ENCODE results near the gene PTS. TPM values are rescaled to one million over a fixed set of nuclear protein-coding genes. Genes with fewer than 3 reads are reported as not detected.

The PTS gene
- total RNA-seq, 1 experiment from 2014 or later: 11.4 TPM

DNA sequence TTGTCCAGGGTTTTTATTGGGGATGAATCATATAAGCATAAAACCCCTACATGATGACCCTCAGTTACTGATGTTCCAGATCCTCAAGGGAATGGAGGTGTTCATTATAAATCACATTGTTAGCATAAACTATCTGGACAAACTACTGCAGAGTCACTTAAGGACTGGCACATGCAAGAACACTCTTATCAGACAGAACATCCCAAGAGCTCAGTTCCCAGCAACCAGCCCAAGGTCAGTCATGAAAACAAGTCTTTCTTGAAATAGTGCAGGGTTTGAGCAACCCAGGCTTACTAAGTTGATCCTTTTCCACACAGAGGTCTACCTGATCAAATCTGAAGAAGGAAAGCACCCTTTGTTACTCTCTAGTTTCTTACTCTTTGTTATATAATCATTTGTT lies 13.5 kb upstream of the PTS start:
- no peak overlapping the region for H3K27ac ChIP-seq (ENCODE audit: low read length)
- H3K9me2 ChIP-seq (replicated peaks; ENCODE audit: insufficient read depth, low read length): no peaks in the 10 kb centered on the region
- no peaks in the 10 kb centered on the region for H3K36me3 ChIP-seq (ENCODE audit: insufficient read depth, low read length)
- no peak overlapping the region for H2AFZ ChIP-seq (ENCODE audit: low read length)
- no peaks in the 10 kb centered on the region for H3K9me3 ChIP-seq (ENCODE audit: low read length)
- H3K4me2 ChIP-seq (ENCODE audit: low read depth, low read length, poor library complexity, severe bottlenecking): no peak overlapping the region
- H3K4me3 ChIP-seq (ENCODE audit: low read length): no peak overlapping the region
- no peaks in the 10 kb centered on the region for H3K27me3 ChIP-seq (ENCODE audit: low read length)
- H4K20me1 ChIP-seq (ENCODE audit: insufficient read depth, low read depth, low read length): no peaks in the 10 kb centered on the region
- no peaks in the 10 kb centered on the region for H3K4me1 ChIP-seq (ENCODE audit: low read length)
- H3K79me2 ChIP-seq (ENCODE audit: low read length): no peaks in the 10 kb centered on the region
- no peak overlapping the region for H3K9ac ChIP-seq (ENCODE audit: low read length)
- DNase-seq: no peak

- H3K9me3 ChIP-seq (ENCODE audit: low read length): no peaks in the 10 kb centered on the region
- H3K4me2 ChIP-seq (ENCODE audit: low read depth, low read length, poor library complexity, severe bottlenecking): no peak overlapping the region
- no peaks in the 10 kb centered on the region for H4K20me1 ChIP-seq (ENCODE audit: insufficient read depth, low read depth, low read length)
- H3K4me3 ChIP-seq (ENCODE audit: low read length): no peak overlapping the region
- no peaks in the 10 kb centered on the region for H3K9me2 ChIP-seq (replicated peaks; ENCODE audit: insufficient read depth, low read length)
- no peak overlapping the region for H2AFZ ChIP-seq (ENCODE audit: low read length)
- no peak for DNase-seq
- no peak overlapping the region for H3K9ac ChIP-seq (ENCODE audit: low read length)
- no peaks in the 10 kb centered on the region for H3K27me3 ChIP-seq (ENCODE audit: low read length)
- no peaks in the 10 kb centered on the region for H3K79me2 ChIP-seq (ENCODE audit: low read length)
- H3K36me3 ChIP-seq (ENCODE audit: insufficient read depth, low read length): no peaks in the 10 kb centered on the region
- H3K4me1 ChIP-seq (ENCODE audit: low read length): no peaks in the 10 kb centered on the region
- no peak overlapping the region for H3K27ac ChIP-seq (ENCODE audit: low read length)
Observed at GRCh38 chr11:112213753-112214152, 12.5 kb upstream of the PTS start.

DNA sequence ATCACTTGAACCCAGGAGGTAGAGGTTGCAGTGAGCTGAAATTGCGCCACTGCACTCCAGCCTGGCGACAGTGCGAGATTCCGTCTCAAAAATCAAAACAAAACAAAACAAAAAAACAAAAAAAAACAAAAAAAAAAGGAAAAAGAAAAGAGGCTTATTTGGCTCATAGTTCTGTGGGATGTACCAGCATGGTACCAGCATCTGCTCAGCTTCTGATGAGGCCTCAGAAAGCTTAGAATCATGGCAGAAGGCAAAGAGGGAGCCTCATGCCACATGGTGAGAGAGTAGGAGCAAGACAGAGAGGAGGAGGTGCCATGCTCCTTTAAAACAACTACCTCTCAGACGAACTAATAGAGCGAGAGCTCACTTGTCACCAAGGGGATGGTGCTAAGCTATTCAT lies 10.6 kb upstream of the PTS start:
- Histone ChIP-seq H3K36me3 (ENCODE audit: insufficient read depth, low read length) (no peaks in the 10 kb centered on the region), H3K9ac (ENCODE audit: low read length) (no peak overlapping the region), H3K4me3 (ENCODE audit: low read length) (no peak overlapping the region), H4K20me1 (ENCODE audit: insufficient read depth, low read depth, low read length) (no peaks in the 10 kb centered on the region), H3K4me2 (ENCODE audit: low read depth, low read length, poor library complexity, severe bottlenecking) (no peak overlapping the region), H3K27me3 (ENCODE audit: low read length) (no peaks in the 10 kb centered on the region), H3K9me3 (ENCODE audit: low read length) (no peaks in the 10 kb centered on the region), H3K27ac (ENCODE audit: low read length) (no peak overlapping the region), H2AFZ (ENCODE audit: low read length) (no peak overlapping the region), H3K4me1 (ENCODE audit: low read length) (no peaks in the 10 kb centered on the region), H3K79me2 (ENCODE audit: low read length) (no peaks in the 10 kb centered on the region), H3K9me2 (replicated peaks; ENCODE audit: insufficient read depth, low read length) (no peaks in the 10 kb centered on the region)
- no peak for DNase-seq

DNA sequence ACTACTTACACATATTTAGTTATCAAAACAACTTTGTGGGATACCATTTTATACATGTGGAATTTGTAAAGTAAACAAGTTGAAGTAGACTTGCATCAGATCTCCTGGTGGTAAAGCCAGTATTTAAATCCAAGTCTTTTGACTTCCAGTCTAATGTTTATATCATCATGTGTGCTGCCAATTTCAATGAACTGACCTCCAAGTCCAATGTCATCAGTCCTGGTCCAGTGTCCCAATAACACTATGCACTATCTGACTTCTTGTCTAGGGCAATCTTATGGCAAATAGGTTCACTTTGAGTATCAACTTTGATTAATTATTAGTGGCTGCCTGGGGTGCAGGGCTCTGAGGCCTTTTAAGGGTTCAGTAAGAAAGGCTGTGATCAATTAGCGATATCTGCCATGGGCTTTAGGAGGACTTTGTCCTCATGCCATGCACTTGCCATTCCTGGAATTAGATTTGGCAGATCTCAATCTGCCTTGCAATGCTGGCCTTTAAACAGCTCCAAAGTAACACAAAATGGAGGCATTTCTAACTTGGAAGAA lies 9.6 kb upstream of the PTS start:
- Histone ChIP-seq H3K4me2 (ENCODE audit: low read depth, low read length, poor library complexity, severe bottlenecking) (no peak overlapping the region), H3K79me2 (ENCODE audit: low read length) (no peaks in the 10 kb centered on the region), H3K9ac (ENCODE audit: low read length) (no peak overlapping the region), H3K27me3 (ENCODE audit: low read length) (no peaks in the 10 kb centered on the region), H3K9me2 (replicated peaks; ENCODE audit: insufficient read depth, low read length) (no peaks in the 10 kb centered on the region), H2AFZ (ENCODE audit: low read length) (no peak overlapping the region), H3K27ac (ENCODE audit: low read length) (no peak overlapping the region), H3K4me3 (ENCODE audit: low read length) (no peak overlapping the region), H3K9me3 (ENCODE audit: low read length) (no peaks in the 10 kb centered on the region), H4K20me1 (ENCODE audit: insufficient read depth, low read depth, low read length) (no peaks in the 10 kb centered on the region), H3K36me3 (ENCODE audit: insufficient read depth, low read length) (no peaks in the 10 kb centered on the region), H3K4me1 (ENCODE audit: low read length) (no peaks in the 10 kb centered on the region)
- DNase-seq: no peak

DNA sequence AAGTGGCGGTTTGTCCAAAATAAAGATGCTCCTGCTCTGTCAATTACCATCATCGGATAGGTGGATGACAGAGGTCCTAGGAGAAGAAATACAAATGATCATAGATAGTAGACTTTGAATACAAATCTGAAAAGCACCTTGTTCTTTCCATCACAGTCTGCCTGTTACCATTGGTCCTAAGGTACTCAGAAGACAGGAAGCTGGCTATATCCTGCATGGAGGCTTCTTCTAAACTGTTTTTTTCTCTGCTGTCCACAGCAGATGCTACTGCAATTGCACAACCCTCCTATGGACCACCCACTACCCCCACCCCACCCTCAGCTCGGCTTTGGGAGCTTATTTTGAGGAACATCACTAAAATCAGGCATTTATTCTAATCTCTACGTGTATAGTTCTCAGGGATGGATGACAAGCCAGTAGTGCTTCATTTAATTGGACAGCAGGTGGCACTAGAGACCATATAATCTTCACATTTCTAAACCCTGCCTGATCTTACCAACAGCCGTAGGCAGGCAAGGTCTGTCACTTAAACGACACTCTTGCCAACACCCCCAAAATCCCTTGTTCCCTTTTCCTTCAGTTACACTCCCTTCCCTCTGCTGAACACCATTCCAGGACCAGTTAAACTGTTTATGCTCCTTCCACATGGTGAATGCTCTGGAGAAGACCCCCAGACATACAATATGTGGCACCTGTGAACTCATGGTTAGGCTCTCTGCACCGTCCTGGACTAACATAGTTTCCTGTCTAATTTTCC lies 6.6 kb upstream of the PTS start:
- no peaks in the 10 kb centered on the region for H3K9me2 ChIP-seq (replicated peaks; ENCODE audit: insufficient read depth, low read length)
- H2AFZ ChIP-seq (ENCODE audit: low read length): no peak overlapping the region
- H3K4me3 ChIP-seq (ENCODE audit: low read length): no peak overlapping the region
- H3K79me2 ChIP-seq (ENCODE audit: low read length): no peaks in the 10 kb centered on the region
- H3K9me3 ChIP-seq (ENCODE audit: low read length): no peaks in the 10 kb centered on the region
- H3K4me1 ChIP-seq (ENCODE audit: low read length): no peaks in the 10 kb centered on the region
- H3K27me3 ChIP-seq (ENCODE audit: low read length): no peaks in the 10 kb centered on the region
- no peaks in the 10 kb centered on the region for H4K20me1 ChIP-seq (ENCODE audit: insufficient read depth, low read depth, low read length)
- no peaks in the 10 kb centered on the region for H3K36me3 ChIP-seq (ENCODE audit: insufficient read depth, low read length)
- H3K4me2 ChIP-seq (ENCODE audit: low read depth, low read length, poor library complexity, severe bottlenecking): no peak overlapping the region
- no peak overlapping the region for H3K9ac ChIP-seq (ENCODE audit: low read length)
- H3K27ac ChIP-seq (ENCODE audit: low read length): no peak overlapping the region
- peak; percentile 79 for DNase-seq

GRCh38 chr11:112221274-112221835 lies 4.9 kb upstream of the PTS start:
- no peak overlapping the region for H3K27ac ChIP-seq (ENCODE audit: low read length)
- H3K27me3 ChIP-seq (ENCODE audit: low read length): no peaks in the 10 kb centered on the region
- no peaks in the 10 kb centered on the region for H3K9me2 ChIP-seq (replicated peaks; ENCODE audit: insufficient read depth, low read length)
- H2AFZ ChIP-seq (ENCODE audit: low read length): no peak overlapping the region
- no peaks in the 10 kb centered on the region for H3K79me2 ChIP-seq (ENCODE audit: low read length)
- H3K36me3 ChIP-seq (ENCODE audit: insufficient read depth, low read length): no peaks in the 10 kb centered on the region
- no peak overlapping the region for H3K4me3 ChIP-seq (ENCODE audit: low read length)
- no peaks in the 10 kb centered on the region for H3K9me3 ChIP-seq (ENCODE audit: low read length)
- H4K20me1 ChIP-seq (ENCODE audit: insufficient read depth, low read depth, low read length): no peaks in the 10 kb centered on the region
- H3K4me1 ChIP-seq (ENCODE audit: low read length): no peaks in the 10 kb centered on the region; the same call in 1 of the 2 replicates
- H3K9ac ChIP-seq (ENCODE audit: low read length): no peak overlapping the region
- no peak overlapping the region for H3K4me2 ChIP-seq (ENCODE audit: low read depth, low read length, poor library complexity, severe bottlenecking)
- DNase-seq: no peak

- Histone ChIP-seq H3K4me2 (ENCODE audit: low read depth, low read length, poor library complexity, severe bottlenecking) (no peak overlapping the region), H3K9me2 (replicated peaks; ENCODE audit: insufficient read depth, low read length) (no peaks in the 10 kb centered on the region), H3K79me2 (ENCODE audit: low read length) (peaks cover 8% of the 10 kb centered on the region), H3K27me3 (ENCODE audit: low read length) (no peaks in the 10 kb centered on the region), H3K9ac (ENCODE audit: low read length) (no peak overlapping the region), H3K4me3 (ENCODE audit: low read length) (no peak overlapping the region), H4K20me1 (ENCODE audit: insufficient read depth, low read depth, low read length) (no peaks in the 10 kb centered on the region), H3K4me1 (ENCODE audit: low read length) (peaks cover 3% of the 10 kb centered on the region), H2AFZ (ENCODE audit: low read length) (no peak overlapping the region), H3K9me3 (ENCODE audit: low read length) (no peaks in the 10 kb centered on the region), H3K36me3 (ENCODE audit: insufficient read depth, low read length) (no peaks in the 10 kb centered on the region), H3K27ac (ENCODE audit: low read length) (no peak overlapping the region)
- DNase-seq: no peak
Observed at GRCh38 chr11:112222303-112222702, 3.9 kb upstream of the PTS start.

DNA sequence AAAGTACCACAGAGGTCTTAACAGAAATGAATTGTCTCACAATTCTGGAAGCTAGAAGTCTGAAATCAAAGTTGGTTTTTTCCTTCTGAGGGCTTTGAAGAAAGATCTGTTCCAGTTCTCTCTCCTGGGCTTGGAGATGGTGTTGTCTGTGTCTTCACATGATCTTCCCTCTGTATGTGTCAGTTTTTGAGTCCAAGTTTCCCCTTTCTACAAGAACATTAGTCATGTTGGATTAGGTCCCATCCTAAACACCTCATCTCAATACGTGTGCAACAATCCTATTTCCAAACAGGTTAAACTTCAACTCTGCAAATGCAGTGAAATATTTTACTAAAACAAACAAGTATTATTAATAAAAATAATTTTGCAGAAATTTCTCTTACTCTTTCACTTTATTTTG lies 3.1 kb upstream of the PTS start:
- H3K9me3 ChIP-seq (ENCODE audit: low read length): no peaks in the 10 kb centered on the region
- peaks cover 9% of the 10 kb centered on the region for H3K4me1 ChIP-seq (ENCODE audit: low read length)
- H4K20me1 ChIP-seq (ENCODE audit: insufficient read depth, low read depth, low read length): no peaks in the 10 kb centered on the region
- H3K27me3 ChIP-seq (ENCODE audit: low read length): no peaks in the 10 kb centered on the region
- H2AFZ ChIP-seq (ENCODE audit: low read length): no peak overlapping the region
- H3K36me3 ChIP-seq (ENCODE audit: insufficient read depth, low read length): no peaks in the 10 kb centered on the region
- H3K9ac ChIP-seq (ENCODE audit: low read length): no peak overlapping the region
- H3K4me3 ChIP-seq (ENCODE audit: low read length): no peak overlapping the region
- H3K79me2 ChIP-seq (ENCODE audit: low read length): peaks cover 16% of the 10 kb centered on the region
- H3K4me2 ChIP-seq (ENCODE audit: low read depth, low read length, poor library complexity, severe bottlenecking): no peak overlapping the region
- no peaks in the 10 kb centered on the region for H3K9me2 ChIP-seq (replicated peaks; ENCODE audit: insufficient read depth, low read length)
- no peak for DNase-seq
- H3K27ac ChIP-seq (ENCODE audit: low read length): no peak overlapping the region
